GM12878 (cell line): ENCODE data around the gene NRG2. TPM values are rescaled to one million over a fixed set of nuclear protein-coding genes. Genes with fewer than 3 reads are reported as not detected.

Experiments
- ATAC-seq: fragments of 200-7000 bp; cut with Tn5 transposase; 3 replicates; pipeline ENCODE4 v1.9.1; 2020; ENCODE audit warnings: mild to moderate bottlenecking, moderate library complexity
- BruUV-seq: library from RNA; stranded (reverse); fragments of 400-500 nt; replicated peaks from 2 replicates; lab custom pipeline; 2021; lab: Mats Ljungman, UMichigan
- CTCF ChIA-PET: fragments of 300-600 bp; sonication (Branson Sonifier 250); formaldehyde crosslinking; extraction: SDS; loops from one replicate; lab custom pipeline; 2021; ENCODE audit warnings: inconsistent platforms; lab: Yijun Ruan, JAX
- POLR2A ChIA-PET: fragments of 350-600 bp; formaldehyde crosslinking; extraction: SDS; loops from one replicate; lab custom pipeline; 2021; ENCODE audit warnings: inconsistent platforms; lab: Charles Lee
- RAD21 ChIA-PET: fragments of 300-600 bp; sonication (Branson Sonifier 250); formaldehyde crosslinking; loops from one replicate; lab custom pipeline; 2023; ENCODE audit warnings: antibody characterized with exemption; ENCODE audit not compliant: unreplicated experiment; lab: Charles Lee
- SMC1A ChIA-PET: fragments of 300-600 bp; sonication (Branson Sonifier 250); formaldehyde crosslinking; loops from one replicate; lab custom pipeline; 2023; ENCODE audit not compliant: unreplicated experiment, uncharacterized antibody; lab: Charles Lee
- DNase-seq: peaks from one replicate; pipeline ENCODE4 v3.0.0-alpha.2; 2011; ENCODE audit warnings: low read depth, low spot score
- FAIRE-seq: peaks from 3 replicates; lab custom pipeline; 2011; peaks lifted over from hg19 to GRCh38; lab: Jason Lieb, UNC
- H2AFZ ChIP-seq: 2 replicates; pipeline ENCODE4 v1.6.0; 2011; ENCODE audit warnings: low read depth, low read length, control low read depth; ENCODE audit not compliant: control insufficient read depth
- H3K27ac ChIP-seq: 2 replicates; pipeline ENCODE4 v1.5.1; 2011; ENCODE audit warnings: control low read depth; ENCODE audit not compliant: control insufficient read depth, insufficient read depth
- H3K27me3 ChIP-seq, 2 experiments: replicated peaks in 1 of 2; 2 replicates each; pipeline versions ENCODE4 v1.6.0 to v1.6.1; 2011; ENCODE audit warnings: low read length in 1 of 2; ENCODE audit not compliant: control insufficient read depth in 2 of 2, insufficient read depth in 2 of 2
- H3K36me3 ChIP-seq, 2 experiments: 2 replicates each; pipeline ENCODE4 v1.5.1; 2011; ENCODE audit warnings: low read length in 1 of 2; ENCODE audit not compliant: control insufficient read depth in 2 of 2, insufficient read depth in 2 of 2
- H3K4me1 ChIP-seq: 2 replicates; pipeline ENCODE4 v1.6.1; 2011; ENCODE audit warnings: mild to moderate bottlenecking, low read length, moderate library complexity, mixed read lengths; ENCODE audit not compliant: control insufficient read depth, insufficient read depth
- H3K4me2 ChIP-seq: 2 replicates; pipeline ENCODE4 v1.6.0; 2011; ENCODE audit warnings: control low read depth; ENCODE audit not compliant: control insufficient read depth, insufficient read depth
- H3K4me3 ChIP-seq: fragments of 200-600 bp; sonication (generic); 2 replicates; pipeline ENCODE4 v1.5.1; 2016
- H3K79me2 ChIP-seq: 2 replicates; pipeline ENCODE4 v1.6.0; 2011; ENCODE audit warnings: low read length; ENCODE audit not compliant: control insufficient read depth, insufficient read depth
- H3K9ac ChIP-seq: 2 replicates; pipeline ENCODE4 v1.8.0; 2011; ENCODE audit warnings: low read length, control low read depth, mixed read lengths; ENCODE audit not compliant: control insufficient read depth, insufficient read depth
- H3K9me3 ChIP-seq: replicated peaks from 3 replicates; pipeline ENCODE4 v1.5.1; 2011; ENCODE audit warnings: mild to moderate bottlenecking, low read length; ENCODE audit not compliant: control insufficient read depth, insufficient read depth
- H4K20me1 ChIP-seq: 2 replicates; pipeline ENCODE4 v1.6.0; 2011; ENCODE audit not compliant: control insufficient read depth, insufficient read depth
- BACH1 ChIP-seq: fragments of 450-650 bp; IDR thresholded peaks from 2 replicates; pipeline ENCODE4 v1.6.1; 2017; ENCODE audit warnings: mild to moderate bottlenecking, borderline replicate concordance
- EED ChIP-seq: sonication (generic); IDR thresholded peaks from 2 replicates; pipeline ENCODE4 v1.6.1; 2016; ENCODE audit warnings: antibody characterized with exemption, low read depth
- FOS ChIP-seq: IDR thresholded peaks from 3 replicates; pipeline ENCODE4 v1.6.1; 2011; ENCODE audit warnings: borderline replicate concordance; ENCODE audit not compliant: insufficient read length; ENCODE audit errors: extremely low read depth
- HDAC6 ChIP-seq: fragments of 200-600 bp; sonication (generic); IDR thresholded peaks from one replicate; pipeline ENCODE4 v1.8.0; 2017; ENCODE audit warnings: antibody characterized with exemption; ENCODE audit not compliant: unreplicated experiment
- IRF5 ChIP-seq: fragments of 450-650 bp; IDR thresholded peaks from 2 replicates; pipeline ENCODE4 v1.6.1; 2017; ENCODE audit warnings: borderline replicate concordance
- KAT2A ChIP-seq: conservative IDR thresholded peaks from 2 replicates; pipeline ENCODE4 v1.6.1; 2011; ENCODE audit warnings: low read depth, low read length; ENCODE audit not compliant: control insufficient read depth
- POLR2A ChIP-seq: IDR thresholded peaks from 2 replicates; pipeline ENCODE4 v1.6.1; 2011; ENCODE audit warnings: low read depth, mild to moderate bottlenecking, low read length
- RAD21 ChIP-seq: IDR thresholded peaks from 2 replicates; pipeline ENCODE4 v1.6.1; 2011; ENCODE audit warnings: mild to moderate bottlenecking, low read depth, low read length, moderate library complexity; ENCODE audit not compliant: insufficient read depth
- RAD51 ChIP-seq: fragments of 450-650 bp; IDR thresholded peaks from 2 replicates; pipeline ENCODE4 v1.6.1; 2016; ENCODE audit warnings: moderate library complexity, mild to moderate bottlenecking, inconsistent platforms
- RELA ChIP-seq: fragments of 450-650 bp; IDR thresholded peaks from 2 replicates; pipeline ENCODE4 v1.8.0; 2014; ENCODE audit warnings: borderline replicate concordance; ENCODE audit not compliant: partially characterized antibody
- SUPT20H ChIP-seq: IDR thresholded peaks from 2 replicates; pipeline ENCODE4 v1.6.1; 2011; ENCODE audit warnings: low read depth, mild to moderate bottlenecking, low read length, moderate library complexity, borderline replicate concordance; ENCODE audit not compliant: control insufficient read depth
- TCF3 ChIP-seq: IDR thresholded peaks from 2 replicates; pipeline ENCODE4 v1.6.1; 2012; ENCODE audit warnings: low read depth, mild to moderate bottlenecking, low read length, borderline replicate concordance; ENCODE audit not compliant: insufficient read depth
- USF2 ChIP-seq: IDR thresholded peaks from 2 replicates; pipeline ENCODE4 v1.6.1; 2011; ENCODE audit warnings: low read depth, low read length, improper control_type of control experiment, borderline replicate concordance
- ZBTB33 ChIP-seq: fragments of 450-650 bp; IDR thresholded peaks from 2 replicates; pipeline ENCODE4 v1.6.1; 2017; ENCODE audit warnings: mild to moderate bottlenecking
- WGBS: methylation state at CpG from one replicate; pipeline ENCODE4 v1.1.6; 2016; ENCODE audit warnings: low lambda C conversion rate; ENCODE audit not compliant: insufficient replicate concordance, insufficient coverage; ENCODE audit errors: missing lambda C conversion rate; 5-methylcytosine and 5-hydroxymethylcytosine counted together
- in situ Hi-C: fragments of 300-500 bp; cut with MboI; formaldehyde crosslinking; loops from 9 replicates; pipeline ENCODE4 v1.14.3; 2018; ENCODE audit warnings: mixed read lengths
- intact Hi-C: fragments of 100-400 bp; cut with micrococcal nuclease; formaldehyde crosslinking; loops from one replicate; pipeline ENCODE4 v1.14.2; 2022; ENCODE audit not compliant: unreplicated experiment
- polyA plus RNA-seq, 11 experiments: library from polyadenylated mRNA; depleted of rRNA in 4 of 11; unstranded in 6 of 11; stranded (reverse) in 5 of 11; fragments of >200 nt; fragmentation: Nextera tagmentation in 4 of 11; fragmentation: Illumina TruSeq in 1 of 11; extraction: Ambion mirVana in 4 of 11; extraction: Trizol in 1 of 11; gene quantifications; 1 replicate in 1 of 11; 2 replicates in 10 of 11; pipeline versions ENCODE4 v1.2.1 to v1.2.3, GENCODE V29; 2011 to 2016; ENCODE audit warnings: inconsistent platforms in 2 of 11, missing spikeins in 2 of 11, low read depth in 1 of 11
- total RNA-seq, 4 experiments: library from RNA; depleted of rRNA in 3 of 4; stranded (reverse); fragments of >200 nt in 3 of 4; fragmentation: Illumina TruSeq in 1 of 4; extraction: Trizol in 1 of 4; gene quantifications; 2 replicates each; pipeline versions ENCODE4 v1.2.1 to v1.2.3, GENCODE V29; 2013 to 2021

Gene NRG2
- total and polyA plus RNA-seq, 10 of the 15 experiments (the other 5 are each of a cell fraction or from before 2014, with no cell fraction given): 0.10 to 21.7 (median 9.6) TPM

GRCh38 chr5:139849942-139850341 is 193.2 kb downstream of the NRG2 start:
- peaks cover 0 to 5% of the 10 kb centered on the region in 2 experiments; a peak in 2 of 4 replicates for H3K36me3 ChIP-seq
- in situ Hi-C loops (no loop called here), intact Hi-C loops (loop anchor here (2.0 kb wide), 1 partner anchor 307 kb away; no protein-coding TSS in a partner anchor)
- no peak overlapping the region for H3K4me2 ChIP-seq
- no peak overlapping the region for H3K9ac ChIP-seq
- no peaks in the 10 kb centered on the region for H4K20me1 ChIP-seq
- ChIA-PET RAD21 (interaction anchor here (0.6 to 1.1 kb wide), 4 partner anchors 62 to 306 kb away, joined by 3 to 7 read pairs (median 6); no protein-coding TSS in a partner anchor), POLR2A (no interaction called here), CTCF (interaction anchor here (0.6 to 2.4 kb wide), 7 partner anchors 14 to 208 kb away, joined by 3 to 17 read pairs (median 4); no protein-coding TSS in a partner anchor), SMC1A (interaction anchor here (0.7 to 2.3 kb wide), 3 partner anchors 13 to 119 kb away, joined by 3 to 14 read pairs (median 10); no protein-coding TSS in a partner anchor)
- BruUV-seq: no TSS peak
- no peak overlapping the region for H3K4me3 ChIP-seq
- 80% methylated on average over 2 of the region's 2 CpGs for WGBS
- H3K27me3 ChIP-seq: no peaks in the 10 kb centered on the region; a peak in 1 of 4 replicates
- no peaks in the 10 kb centered on the region for H3K79me2 ChIP-seq
- DNase-seq (no peak), FAIRE-seq (no peak), ATAC-seq (no peak)
- TF ChIP-seq ZBTB33 (no peak), FOS (no peak), POLR2A (no peak), TCF3 (no peak), HDAC6 (no peak), SUPT20H (no peak), RELA (no peak), RAD21 (no peak), KAT2A (no peak), USF2 (no peak), EED (no peak), RAD51 (no peak), IRF5 (no peak), BACH1 (no peak)
- no peak overlapping the region for H3K27ac ChIP-seq
- H3K4me1 ChIP-seq: no peaks in the 10 kb centered on the region
- no peak overlapping the region for H2AFZ ChIP-seq
- no peaks in the 10 kb centered on the region for H3K9me3 ChIP-seq
